ENCODE results near the gene FKRP.

FKRP gene

GRCh38 chr19:46719629-46720502, 26.0 kb upstream of the FKRP start:
- in situ Hi-C loops (cut with MboI; ENCODE audit: low sequenced_read_pairs) = no loop called here

GRCh38 chr19:46720503-46721239, 25.2 kb upstream of the FKRP start:
- in situ Hi-C loops (cut with MboI; ENCODE audit: low sequenced_read_pairs) = no loop called here

DNA sequence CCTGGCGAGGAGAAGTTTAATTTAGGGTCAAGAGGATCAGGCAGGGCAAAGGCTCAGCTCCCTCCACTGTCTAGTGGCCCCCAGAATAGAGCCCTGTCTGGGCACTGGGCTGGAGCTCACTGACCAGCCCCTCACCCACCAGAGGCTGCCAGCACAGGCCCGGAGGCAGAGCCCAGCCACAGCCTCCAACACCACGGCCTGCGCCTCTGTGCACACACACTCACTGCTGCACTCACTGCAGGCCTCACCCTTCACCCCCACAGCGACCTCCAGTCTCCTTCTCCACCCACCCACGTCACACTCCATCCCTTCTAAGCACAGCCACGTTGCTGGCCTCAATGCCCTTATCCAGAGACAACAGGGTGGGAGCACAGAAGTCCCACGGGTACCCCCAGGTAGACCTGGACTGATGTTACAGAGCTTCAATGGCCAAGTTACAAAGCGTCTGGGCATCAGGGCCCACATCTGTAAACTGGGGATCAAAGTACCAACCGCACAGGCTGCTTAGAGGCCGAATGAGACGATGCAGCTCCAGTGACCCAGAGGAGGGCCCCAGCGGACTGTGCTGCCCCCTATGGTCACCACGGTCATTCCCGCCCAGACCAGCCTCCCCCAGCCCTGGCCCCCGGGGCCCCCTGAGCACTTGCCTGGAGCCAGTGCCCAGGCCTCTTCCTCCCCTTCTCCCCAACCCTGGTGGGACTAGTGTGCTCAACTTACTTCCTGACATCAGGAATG, 24.4 kb upstream of the FKRP start:
- in situ Hi-C loops (cut with MboI; ENCODE audit: low sequenced_read_pairs) = no loop called here

DNA sequence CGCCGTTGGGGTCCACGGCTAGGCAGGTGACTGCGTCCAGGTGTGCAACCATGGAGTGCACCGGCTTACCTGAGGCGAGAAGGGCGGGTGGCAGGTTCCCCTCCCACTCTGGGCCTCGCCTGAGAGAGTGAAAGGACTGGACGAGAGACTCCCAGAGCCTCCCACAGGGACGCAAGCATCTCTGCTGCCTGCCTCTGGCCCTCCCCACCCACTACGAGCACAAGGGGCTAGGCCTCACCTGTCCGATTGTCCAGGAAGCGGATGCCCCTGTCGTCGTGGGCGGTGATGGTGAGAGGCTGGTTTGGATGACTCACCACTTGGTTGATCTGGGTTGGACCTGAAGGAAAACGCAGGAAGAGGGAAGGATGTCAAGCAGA, 23.9 kb upstream of the FKRP start:
- in situ Hi-C loops (cut with MboI; ENCODE audit: low sequenced_read_pairs) = no loop called here

DNA sequence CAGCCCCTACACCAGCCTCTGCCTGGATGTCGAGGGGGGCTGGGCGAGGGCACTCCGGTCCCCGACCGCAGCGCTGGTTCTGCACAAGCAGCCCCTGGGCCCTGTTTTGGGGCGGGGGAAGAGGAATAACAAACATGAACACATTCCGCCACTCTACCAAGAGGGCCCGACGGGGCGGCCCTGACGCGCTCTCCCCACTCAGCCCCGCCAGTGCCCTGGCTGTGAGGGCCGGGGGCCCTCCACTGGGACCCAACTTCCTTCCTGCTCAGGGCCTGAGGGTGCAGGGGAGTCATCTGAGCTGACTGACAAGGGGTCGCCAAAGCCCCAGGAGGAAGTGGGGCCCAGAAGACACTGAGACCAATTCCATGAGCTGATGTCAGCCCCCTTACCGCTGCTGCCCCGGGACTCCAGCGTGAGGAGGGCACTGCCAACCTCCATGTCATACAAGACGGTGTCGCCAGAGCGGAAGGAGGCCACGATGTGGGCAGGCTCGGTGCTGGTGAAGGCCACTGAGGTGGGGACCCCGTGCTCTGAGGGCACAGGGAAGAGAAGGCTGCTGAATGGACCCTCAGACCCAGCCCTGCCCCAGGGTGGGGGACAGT, 23.3 kb upstream of the FKRP start:
- in situ Hi-C loops (cut with MboI; ENCODE audit: low sequenced_read_pairs) = no loop called here

- in situ Hi-C loops (cut with MboI; ENCODE audit: low sequenced_read_pairs) = no loop called here
Observed at GRCh38 chr19:46723023-46723461, 22.8 kb upstream of the FKRP start.

DNA sequence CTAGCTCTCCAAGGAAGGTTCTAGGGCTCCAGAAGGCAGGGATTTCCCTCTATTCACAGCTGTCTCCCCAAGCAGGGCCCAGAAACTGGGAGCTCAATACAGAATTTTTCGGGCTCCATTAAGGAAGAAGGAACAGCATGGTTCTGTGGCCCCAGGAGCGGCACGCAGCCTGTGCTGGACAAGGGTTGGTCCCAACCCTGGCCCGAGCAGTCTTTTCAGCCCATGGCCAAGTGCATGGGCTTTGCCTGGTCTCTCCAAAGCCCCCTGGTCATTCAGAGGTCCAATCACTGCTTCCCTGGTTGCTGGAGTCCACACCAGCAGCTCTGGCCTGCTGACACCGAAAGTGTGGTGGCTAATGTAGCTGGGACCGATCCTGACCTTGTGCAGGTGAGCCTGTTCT, 22.4 kb upstream of the FKRP start:
- in situ Hi-C loops (cut with MboI; ENCODE audit: low sequenced_read_pairs) = no loop called here

DNA sequence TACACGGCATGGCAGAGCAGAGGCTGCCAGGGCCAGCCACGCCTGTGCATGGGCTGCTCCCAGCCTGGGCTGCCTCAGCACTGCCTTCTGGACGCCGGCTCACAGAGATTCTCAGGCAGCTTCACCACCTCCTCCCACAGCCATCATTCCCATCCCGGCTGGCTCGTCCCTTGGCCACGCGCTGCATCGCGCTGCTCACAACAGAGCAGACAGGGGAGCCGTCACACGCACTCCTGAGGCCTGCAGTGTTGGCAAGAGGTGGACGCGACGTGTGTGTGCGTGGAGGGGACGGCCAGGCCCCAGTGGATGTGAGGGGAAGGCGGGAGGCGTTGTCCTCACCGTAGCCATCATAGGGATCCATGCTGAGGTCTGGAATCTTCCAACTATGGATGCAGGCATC, 21.4 kb upstream of the FKRP start:
- in situ Hi-C loops (cut with MboI; ENCODE audit: low sequenced_read_pairs) = no loop called here

DNA sequence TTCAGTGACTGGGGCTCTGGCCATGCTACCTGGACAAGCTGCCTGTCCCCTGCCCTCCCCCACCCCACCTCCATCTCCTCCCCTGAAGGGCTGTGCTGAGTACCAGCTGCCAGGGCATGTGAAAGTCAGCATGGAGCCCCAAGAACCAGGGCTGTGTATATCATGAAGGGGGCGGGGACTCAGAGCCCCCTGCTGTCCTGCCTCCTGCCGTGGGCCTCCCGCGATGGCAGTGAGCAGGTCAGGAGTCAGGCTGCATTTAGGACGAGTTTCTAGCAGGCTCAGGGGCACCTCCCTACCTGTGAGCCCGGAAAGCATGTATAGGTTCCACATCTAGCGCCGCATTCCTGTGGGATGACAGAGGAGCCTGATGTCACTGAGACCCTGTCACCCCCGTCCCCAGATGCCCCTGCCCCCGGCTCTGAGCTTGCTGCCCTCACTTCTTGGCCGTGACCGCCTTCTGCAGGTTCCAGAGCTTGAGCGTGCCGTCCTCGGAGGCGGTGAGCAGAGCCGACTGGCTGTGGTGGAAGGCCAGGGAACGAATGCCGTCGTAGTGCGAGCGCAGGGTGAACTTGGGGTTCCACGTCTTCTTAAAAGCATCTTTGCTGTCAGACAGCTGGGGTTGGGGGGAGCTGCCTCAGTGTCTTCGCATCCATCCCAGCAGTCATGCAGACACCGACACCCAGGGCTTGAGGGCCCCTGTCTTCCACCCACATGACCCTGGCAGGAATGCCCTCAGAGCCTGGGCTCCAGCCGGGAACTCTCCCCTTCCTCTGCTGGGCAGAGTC, 20.6 kb upstream of the FKRP start:
- in situ Hi-C loops (cut with MboI; ENCODE audit: low sequenced_read_pairs) = no loop called here

GRCh38 chr19:46725859-46726393, 19.9 kb upstream of the FKRP start:
- in situ Hi-C loops (cut with MboI; ENCODE audit: low sequenced_read_pairs) = no loop called here

GRCh38 chr19:46726551-46726950, 19.3 kb upstream of the FKRP start:
- in situ Hi-C loops (cut with MboI; ENCODE audit: low sequenced_read_pairs) = no loop called here

- in situ Hi-C loops (cut with MboI; ENCODE audit: low sequenced_read_pairs) = no loop called here
Observed at GRCh38 chr19:46726971-46727501, 18.8 kb upstream of the FKRP start.

GRCh38 chr19:46727757-46728156, 18.1 kb upstream of the FKRP start:
- in situ Hi-C loops (cut with MboI; ENCODE audit: low sequenced_read_pairs) = no loop called here

- in situ Hi-C loops (cut with MboI; ENCODE audit: low sequenced_read_pairs) = no loop called here
Observed at GRCh38 chr19:46728208-46728607, 17.6 kb upstream of the FKRP start.

DNA sequence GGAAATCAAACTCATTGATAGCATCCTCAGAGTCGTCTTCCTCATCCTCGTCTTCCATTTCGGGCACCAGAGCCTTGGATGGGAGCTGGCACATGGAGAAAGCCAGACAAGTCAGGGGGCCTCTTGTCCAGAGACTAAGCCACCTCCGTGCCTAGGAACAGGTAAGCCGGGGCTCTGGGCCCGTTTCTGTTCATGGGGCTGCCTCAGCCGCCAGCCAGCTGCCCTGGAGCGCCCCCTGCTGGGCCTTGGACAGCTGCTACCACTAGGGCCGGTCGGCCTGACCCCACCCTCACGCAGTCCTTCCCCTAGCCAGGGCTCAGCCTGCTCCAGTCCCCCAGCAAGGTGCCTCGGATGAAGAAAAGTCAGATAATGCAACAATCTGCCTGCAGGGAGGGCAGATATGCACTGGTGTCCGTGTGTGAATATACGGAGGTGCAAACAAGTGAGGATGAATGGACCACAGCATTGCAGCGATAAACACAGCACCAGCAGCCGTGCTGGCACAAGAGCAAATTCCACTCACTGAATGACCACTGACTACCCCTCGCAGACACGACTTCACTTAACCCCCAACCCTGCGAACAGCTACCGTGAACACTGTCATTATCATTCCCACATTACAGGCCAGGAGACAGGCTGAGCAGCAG, 17.0 kb upstream of the FKRP start:
- in situ Hi-C loops (cut with MboI; ENCODE audit: low sequenced_read_pairs) = no loop called here

- in situ Hi-C loops (cut with MboI; ENCODE audit: low sequenced_read_pairs) = no loop called here
Observed at GRCh38 chr19:46729696-46730095, 16.2 kb upstream of the FKRP start.

GRCh38 chr19:46730187-46730586, 15.7 kb upstream of the FKRP start:
- in situ Hi-C loops (cut with MboI; ENCODE audit: low sequenced_read_pairs) = no loop called here

GRCh38 chr19:46730595-46730994, 15.3 kb upstream of the FKRP start:
- in situ Hi-C loops (cut with MboI; ENCODE audit: low sequenced_read_pairs) = no loop called here

- in situ Hi-C loops (cut with MboI; ENCODE audit: low sequenced_read_pairs) = no loop called here
Observed at GRCh38 chr19:46731007-46731501, 14.8 kb upstream of the FKRP start.
